Dendritic cell treated with granulocyte-macrophage colony-stimulating factor and Interleukin-4, amounts not matched to agents 40 ng/mL and 50 ng/mL, for 4 days (primary cell): Measurements from ENCODE around the gene SLC13A4.

ENCODE experiments used
- H3K27ac Mint-ChIP-seq: one replicate; pipeline ENCODE4 v1.8.0; 2022; ENCODE audit warnings: mild to moderate bottlenecking, mixed read lengths
- H3K27me3 Mint-ChIP-seq: one replicate; pipeline ENCODE4 v1.8.0; 2022; ENCODE audit warnings: mild to moderate bottlenecking, mixed read lengths
- H3K36me3 Mint-ChIP-seq: one replicate; pipeline ENCODE4 v1.8.0; 2022; ENCODE audit warnings: low read depth, mixed read lengths
- H3K4me1 Mint-ChIP-seq: one replicate; pipeline ENCODE4 v1.8.0; 2022; ENCODE audit warnings: low read depth, mixed read lengths
- H3K4me3 Mint-ChIP-seq: one replicate; pipeline ENCODE4 v1.8.0; 2022; ENCODE audit warnings: mild to moderate bottlenecking, moderate library complexity, mixed read lengths
- H3K9me3 Mint-ChIP-seq: one replicate; pipeline ENCODE4 v1.8.0; 2022; ENCODE audit warnings: mixed read lengths
- intact Hi-C: fragments of 100-400 bp; cut with micrococcal nuclease; formaldehyde crosslinking; loops from one replicate; pipeline ENCODE4 v1.15.0; 2022

The SLC13A4 gene

GRCh38 chr7:135664046-135664589, 63.9 kb downstream of the SLC13A4 start:
- Mint-ChIP-seq H3K4me1 (peaks cover 53% of the 10 kb centered on the region), H3K36me3 (peaks cover 29% of the 10 kb centered on the region), H3K4me3 (peak overlapping the region; percentile 53), H3K27me3 (no peaks in the 10 kb centered on the region), H3K9me3 (no peaks in the 10 kb centered on the region), H3K27ac (peak overlapping the region; percentile 99)
- intact Hi-C loops = no loop called here

GRCh38 chr7:135662373-135663114, 65.4 kb downstream of the SLC13A4 start, which contains the start of gene STMP1:
Gene STMP1 (plus strand): TSS chr7:135662514.
- Mint-ChIP-seq H3K27me3 (no peaks in the 10 kb centered on the region), H3K36me3 (peaks cover 20% of the 10 kb centered on the region), H3K9me3 (no peaks in the 10 kb centered on the region), H3K4me1 (peaks cover 44% of the 10 kb centered on the region), H3K4me3 (peak within 1 kb of the TSS; percentile 96), H3K27ac (peak within 1 kb of the TSS; percentile 99)
- intact Hi-C loops = loop anchor here (1.0 to 2.0 kb wide), 2 partner anchors 152 to 314 kb away; partner anchors contain the start of genes CNOT4 and MTPN

DNA sequence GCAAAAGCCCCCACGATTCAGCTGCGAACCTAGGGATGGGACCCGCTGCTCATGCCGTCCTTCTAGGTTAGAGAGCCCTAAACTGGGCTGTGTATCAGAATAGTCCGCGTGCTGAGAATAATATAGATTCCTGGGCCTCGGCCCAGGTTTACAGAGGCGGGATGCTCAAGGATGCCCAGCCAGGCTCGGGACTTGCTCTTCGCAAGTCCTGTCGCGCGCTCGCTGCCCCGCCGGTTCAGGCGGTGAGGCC, 65.9 kb downstream of the SLC13A4 start:
- peaks cover 20% of the 10 kb centered on the region for H3K36me3 Mint-ChIP-seq
- H3K27ac Mint-ChIP-seq = peak overlapping the region; percentile 99
- H3K9me3 Mint-ChIP-seq = no peaks in the 10 kb centered on the region
- H3K4me1 Mint-ChIP-seq = peaks cover 43% of the 10 kb centered on the region
- peak overlapping the region; percentile 96 for H3K4me3 Mint-ChIP-seq
- H3K27me3 Mint-ChIP-seq = no peaks in the 10 kb centered on the region
- intact Hi-C loops = loop anchor here (1.0 to 2.0 kb wide), 2 partner anchors 152 to 315 kb away; partner anchors contain the start of genes CNOT4 and MTPN

DNA sequence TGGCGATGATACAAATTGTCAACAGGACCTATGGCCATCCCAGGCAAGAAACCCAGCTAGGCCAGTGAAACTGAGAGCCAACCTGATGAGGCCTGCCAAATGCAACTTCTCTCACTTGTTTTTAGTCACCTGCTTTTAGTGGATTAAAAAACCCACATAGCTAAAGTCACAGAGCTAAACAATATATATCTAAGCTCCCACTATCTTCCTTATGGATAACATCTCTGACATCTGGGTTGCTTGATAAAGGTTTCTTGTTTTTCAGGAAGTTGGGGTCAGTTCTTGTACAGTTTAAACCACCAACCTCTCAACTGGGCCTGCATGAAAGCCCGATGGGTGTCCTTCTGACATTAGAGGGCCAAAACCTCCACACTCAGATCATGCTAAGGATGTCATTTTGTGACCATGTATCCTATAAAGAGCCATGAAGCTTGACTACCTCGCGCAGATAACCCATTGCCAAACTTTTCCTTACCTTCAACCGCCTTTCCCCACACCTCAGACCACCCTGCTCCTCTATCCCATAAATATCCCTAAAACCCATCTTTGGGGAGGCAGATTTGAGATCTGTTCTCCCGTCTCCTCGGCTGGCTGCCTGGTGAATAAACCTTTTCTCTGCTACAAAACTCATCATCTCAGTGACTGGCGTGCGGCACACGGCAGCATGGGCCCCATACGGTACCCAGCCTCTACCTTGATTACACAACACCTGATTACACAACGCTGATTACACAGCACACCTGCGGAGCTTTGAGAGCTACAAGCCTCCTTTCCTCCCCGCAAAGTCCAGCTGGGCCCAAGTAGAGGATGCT, 66.5 kb downstream of the SLC13A4 start:
- H3K4me3 Mint-ChIP-seq = peak overlapping the region; percentile 96
- no peaks in the 10 kb centered on the region for H3K27me3 Mint-ChIP-seq
- H3K27ac Mint-ChIP-seq = peak overlapping the region; percentile 99
- peaks cover 19% of the 10 kb centered on the region for H3K36me3 Mint-ChIP-seq
- H3K4me1 Mint-ChIP-seq = peaks cover 37% of the 10 kb centered on the region
- intact Hi-C loops = loop anchor here (1.0 to 2.0 kb wide), 2 partner anchors 151 to 315 kb away; partner anchors contain the start of genes CNOT4 and MTPN
- H3K9me3 Mint-ChIP-seq = no peaks in the 10 kb centered on the region

GRCh38 chr7:135659159-135659846, 68.7 kb downstream of the SLC13A4 start:
- Mint-ChIP-seq H3K36me3 (peaks cover 13% of the 10 kb centered on the region), H3K27ac (peak overlapping the region; percentile 75), H3K9me3 (no peaks in the 10 kb centered on the region), H3K4me3 (no peak overlapping the region), H3K27me3 (no peaks in the 10 kb centered on the region), H3K4me1 (peaks cover 19% of the 10 kb centered on the region)
- intact Hi-C loops = no loop called here

DNA sequence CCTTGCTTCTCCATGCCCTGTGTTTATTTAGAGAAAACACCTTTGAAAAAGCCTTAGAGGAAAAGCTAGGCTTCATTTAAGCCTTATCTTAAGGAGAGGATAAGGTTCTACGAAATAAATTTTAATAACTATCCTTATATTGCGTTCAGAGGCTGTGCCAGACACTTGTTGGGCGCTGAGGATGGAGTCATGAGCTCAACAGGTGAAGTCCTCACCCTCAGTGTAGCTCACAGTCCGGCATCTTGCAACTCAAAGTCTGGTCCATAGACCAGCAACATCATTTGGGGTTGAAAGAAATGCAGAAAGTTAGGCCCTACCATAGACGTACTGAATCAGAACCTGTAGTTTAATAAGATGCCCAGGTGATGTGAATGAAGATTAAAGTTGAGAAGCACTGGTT, 69.4 kb downstream of the SLC13A4 start:
- intact Hi-C loops = no loop called here

GRCh38 chr7:135653340-135654080, 74.5 kb downstream of the SLC13A4 start:
- Mint-ChIP-seq H3K4me1 (peaks cover 21% of the 10 kb centered on the region), H3K36me3 (no peaks in the 10 kb centered on the region), H3K9me3 (no peaks in the 10 kb centered on the region), H3K27me3 (no peaks in the 10 kb centered on the region), H3K27ac (no peak overlapping the region), H3K4me3 (no peak overlapping the region)
- intact Hi-C loops = no loop called here

More for the DNA sequence above, 69.4 kb downstream of the SLC13A4 start:
- Mint-ChIP-seq H3K9me3 (no peaks in the 10 kb centered on the region), H3K27ac (no peak overlapping the region), H3K27me3 (no peaks in the 10 kb centered on the region), H3K4me3 (no peak overlapping the region), H3K4me1 (peaks cover 19% of the 10 kb centered on the region), H3K36me3 (peaks cover 13% of the 10 kb centered on the region)

- Mint-ChIP-seq H3K4me3 (no peak overlapping the region), H3K27me3 (no peaks in the 10 kb centered on the region), H3K9me3 (no peaks in the 10 kb centered on the region), H3K36me3 (peaks cover 15% of the 10 kb centered on the region), H3K4me1 (peaks cover 21% of the 10 kb centered on the region), H3K27ac (peak overlapping the region; percentile 82)
- intact Hi-C loops = no loop called here
These were observed 77.0 kb downstream of the SLC13A4 start for GRCh38 chr7:135650831-135651573.

DNA sequence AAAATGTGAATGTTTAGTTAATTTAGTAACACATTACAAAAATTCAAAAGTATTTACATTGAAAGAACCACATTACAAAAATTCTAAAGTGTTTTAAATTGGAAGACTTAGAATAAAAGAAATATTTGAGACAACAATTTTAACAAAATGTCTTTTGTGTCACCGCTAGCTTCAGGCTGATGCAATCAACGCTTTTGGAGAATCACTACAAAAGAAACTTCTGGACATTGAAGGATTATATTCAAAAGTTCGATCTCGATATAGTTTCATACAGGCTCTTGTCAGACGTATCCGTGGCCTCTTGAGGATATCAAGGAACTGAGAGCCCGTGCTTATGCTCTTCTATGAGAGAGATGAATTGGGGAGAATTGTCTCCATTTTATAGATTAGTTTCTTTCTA, 79.8 kb downstream of the SLC13A4 start:
- no peak overlapping the region for H3K4me3 Mint-ChIP-seq
- H3K4me1 Mint-ChIP-seq = peaks cover 19% of the 10 kb centered on the region
- intact Hi-C loops = loop anchor here (5.0 kb wide), 1 partner anchor 366 kb away; no protein-coding TSS in a partner anchor
- H3K27ac Mint-ChIP-seq = no peak overlapping the region
- H3K27me3 Mint-ChIP-seq = no peaks in the 10 kb centered on the region
- H3K9me3 Mint-ChIP-seq = no peaks in the 10 kb centered on the region
- H3K36me3 Mint-ChIP-seq = peaks cover 42% of the 10 kb centered on the region

GRCh38 chr7:135647755-135648154, 80.2 kb downstream of the SLC13A4 start:
- Mint-ChIP-seq H3K27me3 (no peaks in the 10 kb centered on the region), H3K4me3 (no peak overlapping the region), H3K36me3 (peaks cover 47% of the 10 kb centered on the region), H3K27ac (no peak overlapping the region), H3K4me1 (peaks cover 17% of the 10 kb centered on the region), H3K9me3 (no peaks in the 10 kb centered on the region)
- intact Hi-C loops = loop anchor here (5.0 kb wide), 1 partner anchor 365 kb away; no protein-coding TSS in a partner anchor

DNA sequence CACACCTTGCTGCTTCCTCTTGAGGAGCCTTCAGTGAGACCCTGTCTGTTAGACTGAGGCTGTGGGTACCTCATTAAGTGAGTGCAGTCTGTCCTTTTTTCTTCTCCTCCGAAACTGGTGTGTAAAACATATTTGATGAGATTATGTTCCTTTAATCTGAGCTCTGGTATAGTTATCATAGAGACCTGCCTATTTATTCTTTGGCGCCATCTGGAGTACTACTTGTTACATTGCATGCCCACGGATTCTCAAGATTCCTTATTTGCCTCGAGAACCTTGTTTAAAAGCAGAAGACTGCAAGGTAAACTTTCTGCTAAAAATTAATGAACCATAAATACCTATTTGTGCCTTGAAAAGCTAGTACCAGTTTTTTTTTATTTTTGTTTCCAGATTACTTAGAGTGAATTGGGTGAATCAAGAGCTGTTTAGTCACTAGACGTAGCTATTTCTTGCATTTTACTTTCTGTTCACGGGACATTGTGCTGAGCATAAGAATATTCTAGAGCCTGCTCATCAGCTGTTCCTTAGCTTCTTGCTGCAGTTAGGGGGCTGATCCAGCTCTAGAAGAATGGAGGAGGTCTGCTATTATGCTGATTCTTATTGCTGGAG, 82.6 kb downstream of the SLC13A4 start:
- intact Hi-C loops = loop anchor here (5.0 kb wide), 1 partner anchor 363 kb away; no protein-coding TSS in a partner anchor
- Mint-ChIP-seq H3K9me3 (no peaks in the 10 kb centered on the region), H3K36me3 (peaks cover 69% of the 10 kb centered on the region), H3K27ac (no peak overlapping the region), H3K4me3 (no peak overlapping the region), H3K4me1 (peaks cover 3% of the 10 kb centered on the region), H3K27me3 (no peaks in the 10 kb centered on the region)

DNA sequence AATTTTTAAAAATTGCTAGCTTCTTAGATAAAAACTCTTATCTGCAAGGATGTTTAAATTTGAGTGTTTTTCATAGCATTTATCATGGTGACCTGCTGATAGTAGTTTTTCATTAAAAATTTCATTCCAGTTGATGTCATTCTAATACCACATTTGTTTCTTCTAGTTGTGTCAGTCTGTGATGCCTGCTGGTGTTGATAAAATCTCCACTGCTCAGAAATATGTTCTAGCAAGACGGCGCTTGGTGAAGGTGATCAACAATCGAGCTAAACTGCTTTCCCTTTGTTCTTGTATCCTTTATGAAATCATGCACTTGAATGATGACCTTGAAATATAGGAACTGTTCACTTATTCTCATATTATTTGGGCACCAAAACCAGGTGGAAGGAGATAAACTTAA, 83.3 kb downstream of the SLC13A4 start:
- H3K36me3 Mint-ChIP-seq = peaks cover 76% of the 10 kb centered on the region
- intact Hi-C loops = loop anchor here (5.0 kb wide), 1 partner anchor 362 kb away; no protein-coding TSS in a partner anchor

More for the DNA sequence above, 83.3 kb downstream of the SLC13A4 start:
- H3K27me3 Mint-ChIP-seq = no peaks in the 10 kb centered on the region
- no peak overlapping the region for H3K4me3 Mint-ChIP-seq
- no peak overlapping the region for H3K27ac Mint-ChIP-seq
- no peaks in the 10 kb centered on the region for H3K9me3 Mint-ChIP-seq
- no peaks in the 10 kb centered on the region for H3K4me1 Mint-ChIP-seq
